Naive B cell (primary cell): Measurements from ENCODE around the gene SKIC2. TPM values are rescaled to one million over a fixed set of nuclear protein-coding genes. Genes with fewer than 3 reads are reported as not detected.
"Not testable (repeated sequence)": the region's sequence is repeated elsewhere in the genome, so short reads cannot be mapped to it uniquely, and the experiment has no call there.

Experiments
- ATAC-seq, 2 donors: fragments of 150-1000 bp; cut with Tn5 transposase; 2 replicates each; pipeline ENCODE4 v1.10.0; 2021; ENCODE audit warnings: low read depth in 2 of 2, mild to moderate bottlenecking in 2 of 2, moderate library complexity in 2 of 2
- DNase-seq: peaks from one replicate; pipeline ENCODE4 v3.0.0; 2022
- H3K27ac Mint-ChIP-seq, 6 donors: one replicate each; pipeline ENCODE4 v1.8.0; 2020 to 2022; ENCODE audit warnings: mild to moderate bottlenecking in 6 of 6, mixed read lengths in 6 of 6, moderate library complexity in 5 of 6, inconsistent platforms in 2 of 6
- H3K27me3 Mint-ChIP-seq, 3 donors: one replicate each; pipeline ENCODE4 v1.8.0; 2021 to 2022; ENCODE audit warnings: mixed read lengths in 3 of 3, mild to moderate bottlenecking in 1 of 3
- H3K36me3 Mint-ChIP-seq, 2 donors: one replicate each; pipeline ENCODE4 v1.8.0; 2020 to 2022; ENCODE audit warnings: mixed read lengths in 2 of 2, inconsistent platforms in 1 of 2, mild to moderate bottlenecking in 1 of 2
- H3K4me1 Mint-ChIP-seq, 3 donors: one replicate each; pipeline ENCODE4 v1.8.0; 2020 to 2022; ENCODE audit warnings: mixed read lengths in 3 of 3, inconsistent platforms in 1 of 3, mild to moderate bottlenecking in 1 of 3, moderate library complexity in 1 of 3
- H3K4me3 Mint-ChIP-seq, 8 donors: one replicate each; pipeline ENCODE4 v1.8.0; 2020 to 2022; ENCODE audit warnings: mild to moderate bottlenecking in 8 of 8, mixed read lengths in 8 of 8, moderate library complexity in 8 of 8, inconsistent platforms in 2 of 8
- H3K9me3 Mint-ChIP-seq, 7 donors: one replicate each; pipeline ENCODE4 v1.8.0; 2020 to 2022; ENCODE audit warnings: mixed read lengths in 7 of 7, mild to moderate bottlenecking in 5 of 7, inconsistent platforms in 2 of 7, moderate library complexity in 1 of 7
- polyA plus RNA-seq, 6 donors: library from polyadenylated mRNA; unstranded; fragments of 300-500 nt; fragmentation: Illumina TruSeq; gene quantifications; one replicate each; pipeline ENCODE4 v1.2.3, GENCODE V29; 2021; ENCODE audit warnings: low read depth in 6 of 6

The SKIC2 gene
- polyA plus RNA-seq, 6 donors from 2014 or later = 10.7 to 21.0 (median 18.1) TPM

- H3K4me1 Mint-ChIP-seq, DNase-seq, ATAC-seq, H3K9me3 Mint-ChIP-seq, H3K27me3 Mint-ChIP-seq, H3K27ac Mint-ChIP-seq, H3K36me3 Mint-ChIP-seq, H3K4me3 Mint-ChIP-seq: not testable (repeated sequence)
Observed at GRCh38 chr6:32005538-32005880, 46.5 kb downstream of the SKIC2 start.

- not testable (repeated sequence) for DNase-seq, H3K4me3 Mint-ChIP-seq, H3K27ac Mint-ChIP-seq, H3K9me3 Mint-ChIP-seq, H3K4me1 Mint-ChIP-seq, H3K36me3 Mint-ChIP-seq, ATAC-seq, H3K27me3 Mint-ChIP-seq
Observed at GRCh38 chr6:32005991-32006529, 47.1 kb downstream of the SKIC2 start.

DNA sequence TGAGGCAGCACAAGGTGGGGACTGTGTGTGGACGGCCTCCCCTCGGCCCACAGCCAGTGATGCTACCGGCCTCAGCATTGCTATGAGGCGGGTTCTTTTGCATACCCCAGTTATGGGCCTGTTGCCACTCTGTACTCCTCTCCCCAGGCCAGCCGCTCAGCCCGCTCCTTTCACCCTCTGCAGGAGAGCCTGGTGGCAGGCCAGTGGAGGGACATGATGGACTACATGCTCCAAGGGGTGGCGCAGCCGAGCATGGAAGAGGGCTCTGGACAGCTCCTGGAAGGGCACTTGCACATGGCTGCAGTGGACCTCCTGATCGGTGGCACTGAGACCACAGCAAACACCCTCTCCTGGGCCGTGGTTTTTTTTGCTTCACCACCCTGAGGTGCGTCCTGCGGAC is 48.1 kb downstream of the SKIC2 start:
- H3K4me3 Mint-ChIP-seq, H3K27ac Mint-ChIP-seq, H3K4me1 Mint-ChIP-seq, H3K27me3 Mint-ChIP-seq, H3K36me3 Mint-ChIP-seq, DNase-seq, ATAC-seq, H3K9me3 Mint-ChIP-seq: not testable (repeated sequence)

DNA sequence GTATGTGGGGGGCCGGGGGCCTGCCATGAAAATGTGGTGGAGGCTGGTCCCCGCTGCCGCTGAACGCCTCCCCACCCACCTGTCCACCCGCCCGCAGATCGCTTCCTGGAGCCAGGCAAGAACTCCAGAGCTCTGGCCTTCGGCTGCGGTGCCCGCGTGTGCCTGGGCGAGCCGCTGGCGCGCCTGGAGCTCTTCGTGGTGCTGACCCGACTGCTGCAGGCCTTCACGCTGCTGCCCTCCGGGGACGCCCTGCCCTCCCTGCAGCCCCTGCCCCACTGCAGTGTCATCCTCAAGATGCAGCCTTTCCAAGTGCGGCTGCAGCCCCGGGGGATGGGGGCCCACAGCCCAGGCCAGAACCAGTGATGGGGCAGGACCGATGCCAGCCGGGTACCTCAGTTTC is 49.1 kb downstream of the SKIC2 start:
- H3K27me3 Mint-ChIP-seq, ATAC-seq, H3K4me3 Mint-ChIP-seq, H3K9me3 Mint-ChIP-seq, DNase-seq, H3K36me3 Mint-ChIP-seq, H3K4me1 Mint-ChIP-seq, H3K27ac Mint-ChIP-seq: not testable (repeated sequence)

- H3K27me3 Mint-ChIP-seq, H3K36me3 Mint-ChIP-seq, H3K9me3 Mint-ChIP-seq, DNase-seq, ATAC-seq, H3K4me3 Mint-ChIP-seq, H3K4me1 Mint-ChIP-seq: not testable (repeated sequence)
- H3K27ac Mint-ChIP-seq = peak overlapping the region in 1 of 6 donors; percentile 73
Observed at GRCh38 chr6:32008616-32009015, 49.6 kb downstream of the SKIC2 start.

- H3K4me3 Mint-ChIP-seq, DNase-seq, H3K9me3 Mint-ChIP-seq, H3K36me3 Mint-ChIP-seq, H3K27ac Mint-ChIP-seq, H3K4me1 Mint-ChIP-seq, H3K27me3 Mint-ChIP-seq, ATAC-seq: not testable (repeated sequence)
Observed at GRCh38 chr6:32009537-32009936, 50.6 kb downstream of the SKIC2 start.

DNA sequence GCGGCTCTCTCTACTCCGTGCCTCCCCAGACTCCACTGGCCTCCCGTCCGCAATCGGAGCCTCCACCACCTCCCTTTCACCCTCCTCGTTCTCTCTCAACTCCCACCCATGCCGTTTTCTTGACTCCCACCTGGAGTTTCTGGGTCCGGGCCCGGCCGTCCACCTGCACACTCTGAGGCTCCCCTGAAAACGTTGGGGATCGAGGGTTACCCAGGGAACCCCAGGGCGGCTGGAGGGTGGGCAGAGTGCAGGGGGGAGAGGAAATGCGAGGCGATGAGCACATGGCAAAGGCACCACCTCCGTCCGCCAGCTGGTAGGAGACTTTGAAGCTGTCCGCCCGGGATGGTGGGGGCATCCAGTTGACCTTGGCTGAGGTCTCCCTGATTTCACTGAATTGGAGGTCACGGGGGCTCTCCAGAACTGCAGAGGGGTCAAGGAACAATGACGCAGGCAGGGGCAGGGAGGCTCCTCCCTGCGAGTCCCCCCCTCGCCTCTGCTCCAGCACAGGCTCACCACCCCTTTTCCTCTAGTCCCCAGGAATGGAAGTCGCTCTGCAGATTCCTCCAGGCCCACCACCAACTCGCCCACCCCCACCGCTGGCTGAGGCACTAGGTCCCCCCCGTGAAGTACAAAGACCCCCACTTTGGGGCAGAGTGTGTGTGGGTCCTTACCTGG is 52.0 kb downstream of the SKIC2 start:
- H3K27me3 Mint-ChIP-seq, ATAC-seq: not testable (repeated sequence)

DNA sequence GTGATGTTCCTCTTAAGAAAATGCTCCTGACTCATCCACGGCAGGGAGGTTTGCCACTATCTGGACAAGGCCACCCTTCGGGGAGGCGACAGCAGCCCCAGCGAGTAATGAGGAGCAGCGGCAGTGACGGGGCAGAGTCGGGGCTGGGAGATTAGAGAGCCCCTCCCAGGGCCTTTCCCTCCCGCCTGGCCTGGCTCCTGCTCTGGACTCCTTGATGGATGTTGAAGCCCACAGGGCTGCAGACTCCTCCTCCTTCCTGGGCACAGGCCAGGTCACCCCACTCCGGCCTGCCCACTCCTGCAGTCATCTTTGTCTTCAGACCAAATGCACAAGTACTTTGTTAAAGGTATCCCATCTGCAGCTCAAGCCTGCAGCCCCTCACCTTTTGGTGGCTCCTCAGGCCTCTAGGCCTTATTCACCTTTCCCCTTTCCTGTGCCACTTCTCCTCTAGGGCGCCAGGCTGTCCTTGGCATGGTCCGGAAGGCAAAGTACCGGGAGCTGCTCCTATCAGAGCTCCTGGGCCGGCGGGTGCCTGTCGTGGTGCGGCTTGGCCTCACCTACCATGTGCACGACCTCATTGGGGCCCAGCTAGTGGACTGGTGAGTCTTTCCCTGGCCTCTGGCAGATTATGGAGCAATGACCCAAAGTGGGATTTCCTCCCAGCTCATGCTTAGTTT is 54.1 kb downstream of the SKIC2 start:
- not testable (repeated sequence) for H3K36me3 Mint-ChIP-seq, H3K4me1 Mint-ChIP-seq, ATAC-seq, H3K4me3 Mint-ChIP-seq, H3K9me3 Mint-ChIP-seq, DNase-seq, H3K27ac Mint-ChIP-seq, H3K27me3 Mint-ChIP-seq

More for the DNA sequence above, 52.0 kb downstream of the SKIC2 start:
- DNase-seq, H3K4me3 Mint-ChIP-seq, H3K36me3 Mint-ChIP-seq, H3K4me1 Mint-ChIP-seq, H3K9me3 Mint-ChIP-seq: not testable (repeated sequence)
- peak overlapping the region in 1 of 6 donors; percentile 47 for H3K27ac Mint-ChIP-seq

- H3K9me3 Mint-ChIP-seq = not testable (repeated sequence)
Observed at GRCh38 chr6:32013738-32014137, 54.8 kb downstream of the SKIC2 start.

GRCh38 chr6:32014547-32014946 is 55.6 kb downstream of the SKIC2 start, which contains the start of gene C4B:
TSS of gene C4B (plus strand) at chr6:32014795. CDS start at chr6:32014846, 51 bp downstream.
- H3K9me3 Mint-ChIP-seq, ATAC-seq, DNase-seq, H3K4me1 Mint-ChIP-seq, H3K27me3 Mint-ChIP-seq, H3K4me3 Mint-ChIP-seq, H3K27ac Mint-ChIP-seq, H3K36me3 Mint-ChIP-seq: not testable (repeated sequence)

More at GRCh38 chr6:32013738-32014137, 54.8 kb downstream of the SKIC2 start:
- H3K27me3 Mint-ChIP-seq, H3K27ac Mint-ChIP-seq, H3K4me3 Mint-ChIP-seq, H3K36me3 Mint-ChIP-seq, DNase-seq, H3K4me1 Mint-ChIP-seq, ATAC-seq: not testable (repeated sequence)

Other genes with a start within 250 kb of the SKIC2 start
- not detected for gene LY6G6D, start 243.8 kb upstream of the SKIC2 start, polyA plus RNA-seq
- gene LY6G6C, start 237.4 kb upstream of the SKIC2 start, polyA plus RNA-seq = not detected
- 1 to 10 TPM in 5 of 6 donors, not detected in 1; 3.0 to 5.1 (median 3.7) TPM for gene MPIG6B, start 235.8 kb upstream of the SKIC2 start, polyA plus RNA-seq
- 10 to 100 TPM; 57.1 to 87.6 (median 82.1) TPM for gene DDAH2, start 229.9 kb upstream of the SKIC2 start, polyA plus RNA-seq
- 100 to 1,000 TPM; 536 to 743 (median 628) TPM for gene CLIC1, start 222.6 kb upstream of the SKIC2 start, polyA plus RNA-seq
- gene MSH5, start 219.2 kb upstream of the SKIC2 start, polyA plus RNA-seq = 1 to 10 TPM in 5 of 6 donors, not detected in 1; 1.9 to 9.3 (median 2.6) TPM
- gene SAPCD1, start 196.5 kb upstream of the SKIC2 start, polyA plus RNA-seq = under 1 TPM in 1 of 6 donors, not detected in 5; 0.96 TPM
- gene VWA7, start 181.8 kb upstream of the SKIC2 start, polyA plus RNA-seq = under 1 TPM in 2 of 6 donors, not detected in 4; 0.13 to 0.29 TPM
- gene VARS1, start 163.4 kb upstream of the SKIC2 start, polyA plus RNA-seq = 10 to 100 TPM; 42.2 to 70.6 (median 50.3) TPM
- 100 to 1,000 TPM in 1 of 6 donors, 10 to 100 TPM in 5; 75.4 to 107 (median 92.4) TPM for gene LSM2, start 152.2 kb upstream of the SKIC2 start, polyA plus RNA-seq
- 1 to 10 TPM in 1 of 6 donors, under 1 TPM in 4, not detected in 1; 0.45 to 1.4 (median 0.71) TPM for gene HSPA1L, start 143.9 kb upstream of the SKIC2 start, polyA plus RNA-seq
- gene HSPA1A, start 143.6 kb upstream of the SKIC2 start, polyA plus RNA-seq = 10 to 100 TPM in 2 of 6 donors, 1 to 10 TPM in 3, under 1 TPM in 1; 0.23 to 12.1 (median 7.9) TPM
- 1 to 10 TPM; 1.1 to 2.8 (median 1.8) TPM for gene HSPA1B, start 131.4 kb upstream of the SKIC2 start, polyA plus RNA-seq
- 10 to 100 TPM; 10.9 to 19.5 (median 18.2) TPM for gene NEU1, start 96.4 kb upstream of the SKIC2 start, polyA plus RNA-seq
- not detected for gene SLC44A4, start 80.2 kb upstream of the SKIC2 start, polyA plus RNA-seq
- gene EHMT2, start 61.5 kb upstream of the SKIC2 start, polyA plus RNA-seq = 10 to 100 TPM; 29.9 to 50.7 (median 35.9) TPM
- under 1 TPM in 1 of 6 donors, not detected in 5; 0.20 TPM for gene ZBTB12, start 57.1 kb upstream of the SKIC2 start, polyA plus RNA-seq
- gene C2, start 31.5 kb upstream of the SKIC2 start, polyA plus RNA-seq = under 1 TPM in 1 of 6 donors, not detected in 5; 0.31 TPM
- 1 to 10 TPM in 3 of 6 donors, under 1 TPM in 1, not detected in 2; 0.68 to 1.6 (median 1.1) TPM for gene CFB, start 13.1 kb upstream of the SKIC2 start, polyA plus RNA-seq
- 100 to 1,000 TPM in 1 of 6 donors, 10 to 100 TPM in 5; 59.1 to 104 (median 65.3) TPM for gene NELFE, start 204 bp upstream of the SKIC2 start, polyA plus RNA-seq
- gene DXO, start 13.0 kb downstream of the SKIC2 start, polyA plus RNA-seq = 10 to 100 TPM; 15.5 to 24.0 (median 20.5) TPM
- gene C4A, start 22.9 kb downstream of the SKIC2 start, polyA plus RNA-seq = under 1 TPM in 3 of 6 donors, not detected in 3; 0.27 to 0.54 (median 0.29) TPM
- gene C4B, start 55.6 kb downstream of the SKIC2 start, polyA plus RNA-seq = 1 to 10 TPM in 1 of 6 donors, under 1 TPM in 1, not detected in 4; 0.60 to 1.0 TPM
- gene CYP21A2, start 79.2 kb downstream of the SKIC2 start, polyA plus RNA-seq = not detected
- gene TNXB, start 150.2 kb downstream of the SKIC2 start, polyA plus RNA-seq = under 1 TPM in 2 of 6 donors, not detected in 4; 0.23 to 0.44 TPM
- 10 to 100 TPM; 25.7 to 35.0 (median 32.4) TPM for gene ATF6B, start 169.1 kb downstream of the SKIC2 start, polyA plus RNA-seq
- 1 to 10 TPM in 5 of 6 donors, not detected in 1; 1.0 to 3.4 (median 1.6) TPM for gene FKBPL, start 171.1 kb downstream of the SKIC2 start, polyA plus RNA-seq
- not detected for gene PRRT1, start 192.8 kb downstream of the SKIC2 start, polyA plus RNA-seq
- 1 to 10 TPM in 4 of 6 donors, under 1 TPM in 1, not detected in 1; 0.96 to 3.0 (median 2.0) TPM for gene PPT2, start 195.0 kb downstream of the SKIC2 start, polyA plus RNA-seq
- gene EGFL8, start 205.4 kb downstream of the SKIC2 start, polyA plus RNA-seq = not detected
- gene AGPAT1, start 216.9 kb downstream of the SKIC2 start, polyA plus RNA-seq = 10 to 100 TPM in 5 of 6 donors, 1 to 10 TPM in 1; 9.1 to 20.6 (median 13.1) TPM
- gene RNF5, start 219.2 kb downstream of the SKIC2 start, polyA plus RNA-seq = 100 to 1,000 TPM in 3 of 6 donors, 10 to 100 TPM in 3; 85.9 to 116 (median 102) TPM
- 1 to 10 TPM in 1 of 6 donors, under 1 TPM in 3, not detected in 2; 0.32 to 1.1 (median 0.63) TPM for gene AGER, start 225.1 kb downstream of the SKIC2 start, polyA plus RNA-seq
- gene PBX2, start 231.0 kb downstream of the SKIC2 start, polyA plus RNA-seq = 1 to 10 TPM in 5 of 6 donors, under 1 TPM in 1; 0.64 to 4.0 (median 3.1) TPM
- 100 to 1,000 TPM in 5 of 6 donors, 10 to 100 TPM in 1; 99.0 to 145 (median 125) TPM for gene GPSM3, start 233.5 kb downstream of the SKIC2 start, polyA plus RNA-seq